Naive B cell (primary cell): Measurements from ENCODE around the gene PTPN7. TPM values are rescaled to one million over a fixed set of nuclear protein-coding genes. Genes with fewer than 3 reads are reported as not detected.
"Not testable (repeated sequence)": the region's sequence is repeated elsewhere in the genome, so short reads cannot be mapped to it uniquely, and the experiment has no call there.

Source experiments
- ATAC-seq, 2 donors: fragments of 150-1000 bp; cut with Tn5 transposase; 2 replicates each; pipeline ENCODE4 v1.10.0; 2021; ENCODE audit warnings: low read depth in 2 of 2, mild to moderate bottlenecking in 2 of 2, moderate library complexity in 2 of 2
- DNase-seq: peaks from one replicate; pipeline ENCODE4 v3.0.0; 2022
- H3K27ac Mint-ChIP-seq, 6 donors: one replicate each; pipeline ENCODE4 v1.8.0; 2020 to 2022; ENCODE audit warnings: mild to moderate bottlenecking in 6 of 6, mixed read lengths in 6 of 6, moderate library complexity in 5 of 6, inconsistent platforms in 2 of 6
- H3K27me3 Mint-ChIP-seq, 3 donors: one replicate each; pipeline ENCODE4 v1.8.0; 2021 to 2022; ENCODE audit warnings: mixed read lengths in 3 of 3, mild to moderate bottlenecking in 1 of 3
- H3K36me3 Mint-ChIP-seq, 2 donors: one replicate each; pipeline ENCODE4 v1.8.0; 2020 to 2022; ENCODE audit warnings: mixed read lengths in 2 of 2, inconsistent platforms in 1 of 2, mild to moderate bottlenecking in 1 of 2
- H3K4me1 Mint-ChIP-seq, 3 donors: one replicate each; pipeline ENCODE4 v1.8.0; 2020 to 2022; ENCODE audit warnings: mixed read lengths in 3 of 3, inconsistent platforms in 1 of 3, mild to moderate bottlenecking in 1 of 3, moderate library complexity in 1 of 3
- H3K4me3 Mint-ChIP-seq, 8 donors: one replicate each; pipeline ENCODE4 v1.8.0; 2020 to 2022; ENCODE audit warnings: mild to moderate bottlenecking in 8 of 8, mixed read lengths in 8 of 8, moderate library complexity in 8 of 8, inconsistent platforms in 2 of 8
- H3K9me3 Mint-ChIP-seq, 7 donors: one replicate each; pipeline ENCODE4 v1.8.0; 2020 to 2022; ENCODE audit warnings: mixed read lengths in 7 of 7, mild to moderate bottlenecking in 5 of 7, inconsistent platforms in 2 of 7, moderate library complexity in 1 of 7
- polyA plus RNA-seq, 6 donors: library from polyadenylated mRNA; unstranded; fragments of 300-500 nt; fragmentation: Illumina TruSeq; gene quantifications; one replicate each; pipeline ENCODE4 v1.2.3, GENCODE V29; 2021; ENCODE audit warnings: low read depth in 6 of 6

PTPN7 gene
- polyA plus RNA-seq, 6 donors from 2014 or later: 19.0 to 41.5 (median 22.9) TPM

DNA sequence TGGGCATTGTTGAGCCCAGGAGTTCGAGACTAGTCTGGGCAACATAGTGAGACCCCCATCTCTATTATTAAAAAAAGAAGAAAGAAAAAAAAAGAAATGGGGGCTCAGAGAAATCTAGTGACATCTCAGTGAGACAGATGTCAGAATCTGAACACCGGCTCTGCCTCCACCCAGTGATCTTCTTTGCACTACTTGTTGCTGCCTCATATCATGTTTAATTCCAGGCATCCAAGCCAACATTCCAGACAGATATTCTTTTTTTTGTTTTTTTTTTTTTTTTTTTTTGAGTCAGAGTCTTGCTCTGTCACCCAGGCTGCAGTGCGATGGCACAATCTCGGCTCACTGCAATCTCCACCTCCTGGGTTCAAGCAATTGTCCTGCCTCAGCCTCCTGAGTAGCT, 10.8 kb downstream of the PTPN7 start:
- no peak for ATAC-seq
- H3K9me3 Mint-ChIP-seq: no peaks in the 10 kb centered on the region
- peaks cover 13 to 41% (median 29%) of the 10 kb centered on the region in 3 donors for H3K4me1 Mint-ChIP-seq
- no peak for DNase-seq
- peaks cover 1 to 21% of the 10 kb centered on the region in 2 donors for H3K36me3 Mint-ChIP-seq
- peak overlapping the region in 1 of 8 donors; percentile 3 for H3K4me3 Mint-ChIP-seq
- H3K27ac Mint-ChIP-seq: peak overlapping the region in 1 of 6 donors; percentile 12
- H3K27me3 Mint-ChIP-seq: no peaks in the 10 kb centered on the region

DNA sequence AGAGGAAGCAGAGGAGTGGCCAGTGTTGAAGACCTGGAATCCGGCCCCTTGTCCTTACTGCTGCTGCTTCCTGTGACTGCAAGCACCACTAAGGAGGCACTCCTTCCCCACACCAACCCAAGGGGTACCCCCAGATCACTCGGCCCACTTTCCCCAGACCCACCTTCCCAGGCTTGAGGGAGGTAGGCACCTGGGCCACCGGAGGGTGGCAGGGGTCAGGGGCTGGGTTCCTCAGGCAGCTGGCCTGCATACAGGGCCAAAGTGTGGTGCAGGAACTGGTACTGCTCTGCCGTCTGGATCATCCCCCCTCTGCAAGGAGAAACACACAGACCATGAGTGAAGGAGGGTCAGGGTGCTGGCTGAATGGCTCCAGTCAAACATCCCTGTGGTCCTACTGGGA, 12.0 kb downstream of the PTPN7 start:
- no peak for ATAC-seq
- Mint-ChIP-seq H3K4me1 (peaks cover 15 to 40% (median 31%) of the 10 kb centered on the region in 3 donors), H3K36me3 (peaks cover 0 to 15% of the 10 kb centered on the region in 2 donors), H3K4me3 (peak overlapping the region in 3 of 8 donors; percentile 1 to 65 (median 37)), H3K27me3 (no peaks in the 10 kb centered on the region), H3K9me3 (no peaks in the 10 kb centered on the region), H3K27ac (peak overlapping the region in 1 of 6 donors; percentile 68)
- DNase-seq: no peak

DNA sequence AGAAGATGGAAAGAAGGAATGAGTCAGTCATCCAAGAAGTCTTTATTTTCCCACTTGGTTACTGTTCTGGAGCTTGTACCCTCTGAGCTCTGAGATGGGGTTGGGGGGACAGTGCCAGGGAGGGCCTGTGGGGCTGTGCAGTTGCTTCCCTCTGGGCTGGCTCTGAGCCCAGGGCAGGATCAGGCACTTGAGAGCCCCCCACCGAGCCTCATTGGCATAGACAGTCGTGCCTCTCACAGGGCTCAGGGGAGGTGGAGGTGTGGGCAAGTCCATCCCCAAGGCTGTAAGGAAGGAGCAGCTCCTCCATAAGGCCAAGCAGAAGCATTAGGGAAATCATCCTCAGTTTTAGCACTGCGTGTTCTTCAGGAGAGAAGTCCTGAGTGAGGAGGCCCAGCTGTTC, 13.4 kb downstream of the PTPN7 start:
- Mint-ChIP-seq H3K27me3 (no peaks in the 10 kb centered on the region), H3K4me3 (peak overlapping the region in 4 of 8 donors; percentile 80 to 95 (median 90)), H3K9me3 (no peaks in the 10 kb centered on the region), H3K27ac (peak overlapping the region in 1 of 6 donors; percentile 87), H3K4me1 (peaks cover 23 to 45% (median 43%) of the 10 kb centered on the region in 3 donors), H3K36me3 (peaks cover 0 to 14% of the 10 kb centered on the region in 2 donors)
- DNase-seq (no peak), ATAC-seq (no peak)

- peak overlapping the region in 7 of 8 donors; percentile 9 to 95 (median 80) for H3K4me3 Mint-ChIP-seq
- H3K27me3 Mint-ChIP-seq: no peaks in the 10 kb centered on the region
- peak overlapping the region in 3 of 6 donors; percentile 59 to 87 (median 75) for H3K27ac Mint-ChIP-seq
- DNase-seq (no peak), ATAC-seq (no peak)
- H3K4me1 Mint-ChIP-seq: peaks cover 23 to 51% (median 43%) of the 10 kb centered on the region in 3 donors
- H3K9me3 Mint-ChIP-seq: no peaks in the 10 kb centered on the region
- peaks cover 0 to 11% of the 10 kb centered on the region in 2 donors for H3K36me3 Mint-ChIP-seq
Measured at GRCh38 chr1:202146279-202146678, 14.1 kb downstream of the PTPN7 start.

- not testable (repeated sequence) for DNase-seq, H3K36me3 Mint-ChIP-seq, H3K27me3 Mint-ChIP-seq, H3K9me3 Mint-ChIP-seq, ATAC-seq
- Mint-ChIP-seq H3K27ac (peak overlapping the region in 3 of 6 donors; percentile 44 to 94 (median 67)), H3K4me1 (peaks cover 20 to 57% (median 43%) of the 10 kb centered on the region in 3 donors), H3K4me3 (peak overlapping the region; percentile 9 to 95 (median 90))
Measured at GRCh38 chr1:202145744-202146140, 14.7 kb downstream of the PTPN7 start.

DNA sequence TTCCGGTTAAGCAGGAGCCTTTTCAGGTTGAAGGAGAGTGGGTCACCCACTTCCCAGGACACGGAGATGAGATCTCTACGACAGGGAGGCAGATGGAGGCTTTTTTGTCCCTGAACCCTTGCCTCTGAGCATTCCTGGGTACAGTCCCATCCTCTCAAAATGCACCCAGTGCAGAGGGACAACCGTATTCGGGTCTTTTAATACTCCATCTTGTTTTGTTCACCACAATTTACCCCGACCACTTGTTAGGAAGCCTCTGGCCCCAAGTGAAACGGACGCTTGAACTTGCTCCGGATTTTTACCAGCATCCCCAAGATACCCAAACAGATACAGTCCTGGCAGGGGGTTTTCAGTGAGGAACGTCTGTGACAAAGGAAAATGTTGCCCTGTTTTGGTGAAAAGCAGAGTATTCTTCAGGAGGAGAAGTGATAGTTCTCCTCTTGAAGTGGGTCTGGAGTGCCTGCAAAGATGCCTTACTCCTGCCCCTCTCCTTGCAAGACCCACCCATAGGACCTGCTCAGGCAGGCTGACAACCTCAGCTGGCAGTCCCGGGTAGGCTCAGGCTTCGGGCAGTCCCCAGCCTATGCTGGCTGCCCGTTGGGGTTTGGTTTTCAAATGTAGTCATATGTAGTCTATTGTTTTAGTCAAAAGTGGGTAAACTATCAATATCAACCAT, 15.2 kb downstream of the PTPN7 start:
- ATAC-seq: no peak
- Mint-ChIP-seq H3K9me3 (no peaks in the 10 kb centered on the region), H3K4me1 (peaks cover 19 to 57% (median 43%) of the 10 kb centered on the region in 3 donors), H3K4me3 (peak overlapping the region; percentile 90 to 96 (median 93)), H3K27ac (peak overlapping the region in 5 of 6 donors; percentile 38 to 94 (median 87)), H3K27me3 (no peaks in the 10 kb centered on the region), H3K36me3 (peaks cover 0 to under 1% of the 10 kb centered on the region in 2 donors)
- DNase-seq: no peak

DNA sequence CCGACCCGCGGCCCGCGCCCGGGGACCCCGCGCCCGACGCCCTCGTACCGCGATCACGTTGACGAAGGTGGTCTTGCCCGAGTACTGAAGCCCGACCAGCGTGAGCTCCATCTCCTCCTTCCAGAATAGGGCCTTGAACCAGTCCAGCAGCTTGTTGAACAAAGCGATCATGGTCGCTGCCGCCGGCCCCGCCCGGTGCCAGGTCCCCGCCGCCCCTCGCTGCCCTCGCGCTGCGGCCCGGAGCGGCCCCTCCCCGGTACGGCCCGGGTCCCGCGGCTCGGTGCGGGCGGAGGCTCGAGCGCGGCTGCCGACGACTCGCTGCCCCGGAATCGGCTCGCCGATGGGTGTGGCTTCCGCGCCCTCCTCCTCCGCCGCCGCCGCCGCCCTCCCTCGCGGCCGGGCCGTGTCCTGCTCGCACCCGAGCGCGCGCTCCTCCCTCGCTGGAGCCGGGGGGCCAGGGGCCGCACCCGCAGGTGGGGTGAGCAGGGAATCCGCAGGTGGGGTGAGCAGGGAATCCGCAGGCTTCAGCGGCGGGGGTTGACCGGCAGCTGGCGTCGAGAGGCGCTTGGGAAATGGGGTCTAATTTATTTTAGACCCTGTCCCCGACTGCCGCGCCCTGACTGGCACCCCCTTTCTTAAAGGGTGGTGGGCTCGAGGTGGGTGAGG, 15.9 kb downstream of the PTPN7 start, which contains the start of gene ARL8A:
ARL8A (minus strand) TSS at position 336 of the 666 bp plus-strand sequence; CDS start at position 171, 165 bp downstream.
- peak; percentile 68 to 70 for ATAC-seq
- peak within 1 kb of the TSS; percentile 95 to 99 (median 96) for H3K4me3 Mint-ChIP-seq

GRCh38 chr1:202143768-202144401, 16.5 kb downstream of the PTPN7 start:
- H3K4me1 Mint-ChIP-seq: peaks cover 19 to 61% (median 39%) of the 10 kb centered on the region in 3 donors
- H3K27ac Mint-ChIP-seq: peak overlapping the region; percentile 89 to 98 (median 93)
- peak; percentile 53 to 54 for ATAC-seq

More for the DNA sequence above, 15.9 kb downstream of the PTPN7 start, which contains the start of gene ARL8A:
- Mint-ChIP-seq H3K27me3 (no peaks in the 10 kb centered on the region), H3K36me3 (no peaks in the 10 kb centered on the region), H3K4me1 (peaks cover 19 to 61% (median 43%) of the 10 kb centered on the region in 3 donors), H3K27ac (peak within 1 kb of the TSS; percentile 89 to 98 (median 93)), H3K9me3 (no peaks in the 10 kb centered on the region)
- peak; percentile 67 for DNase-seq

GRCh38 chr1:202143011-202143767, 17.2 kb downstream of the PTPN7 start:
- H3K4me1 Mint-ChIP-seq: peaks cover 24 to 63% (median 38%) of the 10 kb centered on the region in 3 donors
- DNase-seq (peak; percentile 69), ATAC-seq (peak; percentile 75 to 76)
- H3K27me3 Mint-ChIP-seq: no peaks in the 10 kb centered on the region
- peak overlapping the region; percentile 95 to 99 (median 96) for H3K4me3 Mint-ChIP-seq
- H3K27ac Mint-ChIP-seq: peak overlapping the region; percentile 89 to 98 (median 93)
- H3K36me3 Mint-ChIP-seq: peaks cover 0 to 3% of the 10 kb centered on the region in 2 donors
- H3K9me3 Mint-ChIP-seq: no peaks in the 10 kb centered on the region

More at GRCh38 chr1:202143768-202144401, 16.5 kb downstream of the PTPN7 start:
- H3K4me3 Mint-ChIP-seq: peak overlapping the region; percentile 95 to 99 (median 96)
- no peaks in the 10 kb centered on the region for H3K36me3 Mint-ChIP-seq
- peak; percentile 52 for DNase-seq
- no peaks in the 10 kb centered on the region for H3K9me3 Mint-ChIP-seq
- H3K27me3 Mint-ChIP-seq: no peaks in the 10 kb centered on the region

DNA sequence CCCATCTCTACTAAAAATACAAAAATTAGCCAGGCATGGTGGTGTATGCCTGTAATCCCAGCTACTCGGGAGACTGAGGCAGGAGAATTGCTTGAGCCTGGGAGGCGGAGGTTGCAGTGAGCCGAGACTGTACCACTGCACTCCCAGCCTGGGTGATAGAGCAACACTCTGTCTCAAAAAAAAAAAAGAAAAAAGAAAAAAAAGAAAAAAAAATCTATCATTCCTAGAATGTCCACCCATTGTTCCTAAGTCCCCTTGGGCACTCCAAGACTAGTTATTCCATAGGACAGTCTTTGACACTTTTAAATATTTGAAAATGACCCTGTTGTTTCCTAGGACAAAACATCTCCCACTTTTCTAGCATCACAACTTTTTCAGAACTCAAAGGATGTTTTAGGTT, 18.9 kb downstream of the PTPN7 start:
- Mint-ChIP-seq H3K4me3 (peak overlapping the region in 4 of 8 donors; percentile 22 to 98 (median 95)), H3K4me1 (peaks cover 23 to 56% (median 31%) of the 10 kb centered on the region in 3 donors), H3K27ac (peak overlapping the region in 1 of 6 donors; percentile 36)
- not testable (repeated sequence) for ATAC-seq, DNase-seq, H3K27me3 Mint-ChIP-seq, H3K9me3 Mint-ChIP-seq, H3K36me3 Mint-ChIP-seq

DNA sequence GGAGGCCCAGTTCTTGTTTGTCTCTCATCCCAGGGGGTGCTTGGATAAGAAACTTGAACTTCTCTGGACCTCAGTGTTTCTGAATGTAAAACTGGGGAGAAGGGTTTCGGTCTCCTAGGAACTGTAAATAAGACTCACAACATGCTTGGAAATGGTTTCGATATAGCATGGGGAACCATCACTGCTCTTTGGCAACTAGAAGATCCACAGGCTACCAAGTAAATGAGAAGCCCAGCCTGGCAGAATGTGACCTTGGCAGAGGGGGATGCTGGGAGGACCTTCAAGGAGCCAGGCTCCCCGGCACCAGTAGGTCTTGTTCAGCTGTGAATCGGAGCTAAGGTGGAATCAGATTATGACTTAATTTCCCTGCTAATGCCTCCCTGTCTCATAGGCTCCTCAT, 19.6 kb downstream of the PTPN7 start:
- H3K9me3 Mint-ChIP-seq: no peaks in the 10 kb centered on the region
- H3K4me3 Mint-ChIP-seq: peak overlapping the region in 2 of 8 donors; percentile 0 to 45

DNA sequence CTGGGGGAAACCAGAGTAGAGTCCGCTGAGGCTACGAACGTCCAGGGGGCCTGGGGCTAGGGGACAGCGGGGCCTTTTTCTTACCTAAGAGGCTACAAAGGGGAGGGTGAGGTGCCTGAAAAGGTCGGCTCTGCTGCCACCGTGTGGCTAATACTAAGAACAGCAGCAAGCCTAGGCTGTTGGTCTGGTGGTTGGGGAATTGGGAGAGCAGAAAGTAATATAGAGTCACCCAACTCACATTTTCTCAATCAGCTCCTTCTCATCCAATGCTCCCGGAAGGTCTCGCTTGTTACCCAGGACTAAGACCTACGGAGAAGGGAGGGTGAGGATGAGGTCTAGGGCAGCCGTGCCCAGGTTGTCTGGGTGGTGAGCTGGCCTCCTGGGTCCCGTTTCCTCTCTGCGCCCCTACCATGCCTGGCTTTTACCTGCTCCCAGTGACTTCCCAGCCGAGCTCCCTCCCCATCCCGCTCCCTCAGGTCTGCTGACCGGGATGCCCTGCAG, 25.1 kb downstream of the PTPN7 start:
- Mint-ChIP-seq H3K4me3 (no peak overlapping the region), H3K36me3 (peaks cover 0 to 7% of the 10 kb centered on the region in 2 donors), H3K4me1 (peaks cover 7 to 18% (median 8%) of the 10 kb centered on the region in 3 donors), H3K27me3 (no peaks in the 10 kb centered on the region), H3K9me3 (no peaks in the 10 kb centered on the region), H3K27ac (peak overlapping the region in 2 of 6 donors; percentile 15 to 63)
- DNase-seq (peak; percentile 42), ATAC-seq (peak; percentile 75 to 87)

More for the DNA sequence above, 19.6 kb downstream of the PTPN7 start:
- Mint-ChIP-seq H3K4me1 (peaks cover 18 to 51% (median 26%) of the 10 kb centered on the region in 3 donors), H3K36me3 (peaks cover 0 to 7% of the 10 kb centered on the region in 2 donors), H3K27me3 (no peaks in the 10 kb centered on the region), H3K27ac (peak overlapping the region in 1 of 6 donors; percentile 36)
- DNase-seq (no peak), ATAC-seq (no peak)
